HG03354 (cell line): ENCODE data around the gene CHST10.

ENCODE experiments used
- ATAC-seq: cut with Tn5 transposase; IDR thresholded peaks from one replicate; pipeline ENCODE4 v1.9.1; 2021; ENCODE audit warnings: mild to moderate bottlenecking; ENCODE audit not compliant: unreplicated experiment, poor library complexity, severe bottlenecking

Gene CHST10

GRCh38 chr2:100417711-100418124, 250 bp upstream of the CHST10 start:
- no peak for ATAC-seq

- ATAC-seq = no peak
These were observed 1.0 kb downstream of the CHST10 start for GRCh38 chr2:100416397-100416934.

GRCh38 chr2:100413571-100413970, 3.9 kb downstream of the CHST10 start:
- no peak for ATAC-seq

- ATAC-seq = no peak
These were observed 4.6 kb downstream of the CHST10 start for GRCh38 chr2:100412881-100413321.

- no peak for ATAC-seq
These were observed 5.0 kb downstream of the CHST10 start for GRCh38 chr2:100412466-100412865.

- no peak for ATAC-seq
These were observed 5.6 kb downstream of the CHST10 start for GRCh38 chr2:100411841-100412292.

- no peak for ATAC-seq
These were observed 7.4 kb downstream of the CHST10 start for GRCh38 chr2:100409975-100410647.

- ATAC-seq = no peak
These were observed 8.0 kb downstream of the CHST10 start for GRCh38 chr2:100409461-100409860.

- ATAC-seq = no peak
These were observed 8.5 kb downstream of the CHST10 start for GRCh38 chr2:100408941-100409340.

- no peak for ATAC-seq
These were observed 9.4 kb downstream of the CHST10 start for GRCh38 chr2:100408104-100408503.

GRCh38 chr2:100407563-100407962, 9.9 kb downstream of the CHST10 start:
- ATAC-seq = no peak

- ATAC-seq = no peak
These were observed 10.4 kb downstream of the CHST10 start for GRCh38 chr2:100407073-100407472.

GRCh38 chr2:100406120-100406508, 11.4 kb downstream of the CHST10 start:
- ATAC-seq = no peak

GRCh38 chr2:100405403-100406119, 11.9 kb downstream of the CHST10 start:
- no peak for ATAC-seq

- ATAC-seq = no peak
These were observed 13.1 kb downstream of the CHST10 start for GRCh38 chr2:100404411-100404810.

GRCh38 chr2:100403722-100404121, 13.7 kb downstream of the CHST10 start:
- ATAC-seq = no peak

GRCh38 chr2:100401268-100401667, 16.2 kb downstream of the CHST10 start:
- no peak for ATAC-seq

GRCh38 chr2:100399714-100400113, 17.8 kb downstream of the CHST10 start:
- no peak for ATAC-seq

GRCh38 chr2:100397976-100398375, 19.5 kb downstream of the CHST10 start:
- ATAC-seq = no peak

- ATAC-seq = no peak
These were observed 20.2 kb downstream of the CHST10 start for GRCh38 chr2:100397118-100397860.
